ENCODE data around the gene CCNYL1. TPM values are rescaled to one million over a fixed set of nuclear protein-coding genes. Genes with fewer than 3 reads are reported as not detected.

The CCNYL1 gene
- total RNA-seq, 2 donors from 2014 or later, result 19.8 to 22.4 TPM

GRCh38 chr2:207766041-207766551 is 54.7 kb downstream of the CCNYL1 start:
- peaks cover 28% of the 10 kb centered on the region for H3K4me1 Mint-ChIP-seq
- H3K27me3 Mint-ChIP-seq (ENCODE audit: insufficient read depth), result peaks cover 2% of the 10 kb centered on the region
- H3K36me3 Mint-ChIP-seq (ENCODE audit: low read depth), result peaks cover 78% of the 10 kb centered on the region
- H3K9me3 Mint-ChIP-seq, result no peaks in the 10 kb centered on the region
- TF ChIP-seq, protein P1, sequence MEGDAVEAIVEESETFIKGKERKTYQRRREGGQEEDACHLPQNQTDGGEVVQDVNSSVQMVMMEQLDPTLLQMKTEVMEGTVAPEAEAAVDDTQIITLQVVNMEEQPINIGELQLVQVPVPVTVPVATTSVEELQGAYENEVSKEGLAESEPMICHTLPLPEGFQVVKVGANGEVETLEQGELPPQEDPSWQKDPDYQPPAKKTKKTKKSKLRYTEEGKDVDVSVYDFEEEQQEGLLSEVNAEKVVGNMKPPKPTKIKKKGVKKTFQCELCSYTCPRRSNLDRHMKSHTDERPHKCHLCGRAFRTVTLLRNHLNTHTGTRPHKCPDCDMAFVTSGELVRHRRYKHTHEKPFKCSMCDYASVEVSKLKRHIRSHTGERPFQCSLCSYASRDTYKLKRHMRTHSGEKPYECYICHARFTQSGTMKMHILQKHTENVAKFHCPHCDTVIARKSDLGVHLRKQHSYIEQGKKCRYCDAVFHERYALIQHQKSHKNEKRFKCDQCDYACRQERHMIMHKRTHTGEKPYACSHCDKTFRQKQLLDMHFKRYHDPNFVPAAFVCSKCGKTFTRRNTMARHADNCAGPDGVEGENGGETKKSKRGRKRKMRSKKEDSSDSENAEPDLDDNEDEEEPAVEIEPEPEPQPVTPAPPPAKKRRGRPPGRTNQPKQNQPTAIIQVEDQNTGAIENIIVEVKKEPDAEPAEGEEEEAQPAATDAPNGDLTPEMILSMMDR (conservative IDR thresholded peaks at IDR 0.05), result no peak
- H3K4me1 ChIP-seq (ENCODE audit: control insufficient read depth, insufficient read depth, low read length), result no peaks in the 10 kb centered on the region
- peak overlapping the region; percentile 87 for H3K27ac Mint-ChIP-seq
- peak overlapping the region; percentile 95 for H3K9ac ChIP-seq (ENCODE audit: extremely low read depth, low read length, poor library complexity, severe bottlenecking)
- WGBS, 2 experiments (ENCODE audit: insufficient coverage in 1 of 2, insufficient read length in 1 of 2), result 3 to 27% methylated on average over 3 to 5 of the region's 5 CpGs
- H3K27ac ChIP-seq (ENCODE audit: low read depth, low read length), result no peak overlapping the region
- peaks cover 7% of the 10 kb centered on the region for H3K9me3 ChIP-seq (ENCODE audit: control insufficient read depth, low read length)
- peak overlapping the region; percentile 95 for H3K4me3 ChIP-seq (ENCODE audit: low read length)
- peaks cover 81% of the 10 kb centered on the region for H3K36me3 ChIP-seq (ENCODE audit: control insufficient read depth, insufficient read depth, low read length)
- DNase-seq, result peak; percentile 62
- H3K27me3 ChIP-seq (ENCODE audit: control insufficient read depth, insufficient read depth, low read length, poor library complexity, severe bottlenecking), result no peaks in the 10 kb centered on the region
- peak overlapping the region; percentile 97 for H3K4me3 Mint-ChIP-seq

DNA sequence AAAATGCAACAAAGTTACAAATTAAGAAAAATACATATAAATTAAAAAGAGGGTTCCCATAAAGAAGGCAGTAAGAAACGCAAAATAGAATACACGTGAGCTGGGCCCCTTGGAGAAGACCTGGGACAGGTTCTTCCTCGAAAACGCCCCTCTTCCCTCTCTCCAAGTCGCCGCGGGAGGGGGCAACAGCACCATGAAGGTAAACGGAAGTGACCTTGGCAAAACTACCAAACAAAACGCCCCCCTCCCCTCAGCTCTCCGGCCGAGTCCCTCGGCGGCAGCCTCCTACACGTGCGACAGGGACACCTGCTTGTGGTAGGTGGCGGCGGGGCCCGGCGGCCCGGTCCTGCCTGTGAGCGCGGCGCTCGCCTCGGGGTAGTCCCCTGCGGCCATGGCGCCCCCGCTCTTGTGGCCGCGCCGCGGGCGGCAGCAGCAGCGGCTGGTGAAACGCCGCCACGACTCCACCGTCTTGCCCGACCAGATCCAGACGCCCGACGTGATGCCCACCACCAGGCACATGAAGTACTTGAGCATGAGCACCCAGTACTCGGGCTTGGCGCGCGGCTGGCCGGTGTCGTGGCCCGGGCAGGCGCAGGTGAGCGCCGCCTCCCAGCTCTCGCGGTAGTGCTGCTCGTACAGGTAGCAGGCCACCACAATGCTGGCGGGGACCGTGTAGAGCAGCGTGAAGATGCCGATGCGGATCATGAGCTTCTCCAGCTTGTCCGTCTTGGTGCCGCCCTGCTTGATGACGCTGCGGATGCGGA is 55.4 kb downstream of the CCNYL1 start:
- peaks cover 27% of the 10 kb centered on the region for H3K4me1 Mint-ChIP-seq
- H3K4me3 Mint-ChIP-seq, result peak overlapping the region; percentile 97
- H3K36me3 Mint-ChIP-seq (ENCODE audit: low read depth), result peaks cover 70% of the 10 kb centered on the region
- TF ChIP-seq, protein P1 (conservative IDR thresholded peaks at IDR 0.05), result no peak
- Histone ChIP-seq H3K9ac (ENCODE audit: extremely low read depth, low read length, poor library complexity, severe bottlenecking) (peak overlapping the region; percentile 95), H3K4me1 (ENCODE audit: control insufficient read depth, insufficient read depth, low read length) (peaks cover 4% of the 10 kb centered on the region), H3K27ac (ENCODE audit: low read depth, low read length) (no peak overlapping the region), H3K9me3 (ENCODE audit: control insufficient read depth, low read length) (peaks cover 7% of the 10 kb centered on the region), H3K36me3 (ENCODE audit: control insufficient read depth, insufficient read depth, low read length) (peaks cover 74% of the 10 kb centered on the region), H3K27me3 (ENCODE audit: control insufficient read depth, insufficient read depth, low read length, poor library complexity, severe bottlenecking) (no peaks in the 10 kb centered on the region), H3K4me3 (ENCODE audit: low read length) (peak overlapping the region; percentile 95)
- peaks cover 2% of the 10 kb centered on the region for H3K27me3 Mint-ChIP-seq (ENCODE audit: insufficient read depth)
- 29 to 79% methylated on average over 39 to 65 of the region's 65 CpGs for WGBS, 2 experiments (ENCODE audit: insufficient coverage in 1 of 2, insufficient read length in 1 of 2)
- peak; percentile 85 for DNase-seq
- peak overlapping the region; percentile 91 for H3K27ac Mint-ChIP-seq
- H3K9me3 Mint-ChIP-seq, result no peaks in the 10 kb centered on the region

GRCh38 chr2:207767461-207768167 is 56.2 kb downstream of the CCNYL1 start:
- Mint-ChIP-seq H3K36me3 (ENCODE audit: low read depth) (peaks cover 64% of the 10 kb centered on the region), H3K27ac (peak overlapping the region; percentile 91), H3K27me3 (ENCODE audit: insufficient read depth) (peaks cover 2% of the 10 kb centered on the region), H3K4me3 (peak overlapping the region; percentile 97), H3K4me1 (peaks cover 29% of the 10 kb centered on the region), H3K9me3 (no peaks in the 10 kb centered on the region)
- DNase-seq, result peak; percentile 87
- Histone ChIP-seq H3K9ac (ENCODE audit: extremely low read depth, low read length, poor library complexity, severe bottlenecking) (peak overlapping the region; percentile 95), H3K4me3 (ENCODE audit: low read length) (peak overlapping the region; percentile 95), H3K9me3 (ENCODE audit: control insufficient read depth, low read length) (peaks cover 7% of the 10 kb centered on the region), H3K4me1 (ENCODE audit: control insufficient read depth, insufficient read depth, low read length) (peaks cover 4% of the 10 kb centered on the region), H3K36me3 (ENCODE audit: control insufficient read depth, insufficient read depth, low read length) (peaks cover 66% of the 10 kb centered on the region), H3K27me3 (ENCODE audit: control insufficient read depth, insufficient read depth, low read length, poor library complexity, severe bottlenecking) (no peaks in the 10 kb centered on the region), H3K27ac (ENCODE audit: low read depth, low read length) (no peak overlapping the region)
- WGBS, 2 experiments (ENCODE audit: insufficient coverage in 1 of 2, insufficient read length in 1 of 2), result 56 to 71% methylated on average over 49 to 56 of the region's 56 CpGs
- TF ChIP-seq, protein P1 (conservative IDR thresholded peaks at IDR 0.05), result peak; percentile 65
